Measurements from ENCODE around the gene ALG12. TPM values are rescaled to one million over a fixed set of nuclear protein-coding genes. Genes with fewer than 3 reads are reported as not detected.

Gene ALG12
- total and polyA plus RNA-seq, 2 of the 13 experiments (the other 11 are each of a cell fraction or from before 2014, with no cell fraction given): 7.8 to 15.8 TPM

GRCh38 chr22:49960159-49961004 lies 42.1 kb upstream of the ALG12 start, which contains the start of gene PIM3 (continued):
- TF ChIP-seq GPBP1L1 (CRISPR knock-in tag; IDR thresholded peaks at IDR 0.05): no peak
- TF ChIP-seq BHLHE40 (IDR thresholded peaks at IDR 0.05; ENCODE audit: low read length): peak; percentile 69
- peak; percentile 97 for TF ChIP-seq HNRNPH1 (optimal IDR thresholded peaks at IDR 0.05; ENCODE audit: low read depth, low read length)
- peak; percentile 68; the same call in 1 of the 2 replicates for TF ChIP-seq MTF2 (CRISPR knock-in tag; IDR thresholded peaks at IDR 0.05; ENCODE audit: borderline replicate concordance)
- 0 out of 2 replicates have a peak, but pooled peaks have one; percentile 56 for TF ChIP-seq GMEB2 (CRISPR knock-in tag; IDR thresholded peaks at IDR 0.05; ENCODE audit: low read depth)
- TF ChIP-seq STAT5B (CRISPR knock-in tag; IDR thresholded peaks at IDR 0.05): no peak
- TF ChIP-seq ZNF878 (CRISPR knock-in tag; IDR thresholded peaks at IDR 0.05): peak; percentile 80; the same call in 1 of the 2 replicates
- no peak for TF ChIP-seq AFF4 (CRISPR knock-in tag; IDR thresholded peaks at IDR 0.05)
- 0 out of 2 replicates have a peak, but pooled peaks have one; percentile 24 for TF ChIP-seq NFKBIZ (CRISPR knock-in tag; IDR thresholded peaks at IDR 0.05)
- TF ChIP-seq MTF1 (CRISPR knock-in tag; IDR thresholded peaks at IDR 0.05): peak; percentile 60; the same call in 1 of the 2 replicates
- TF ChIP-seq THAP8 (CRISPR knock-in tag; IDR thresholded peaks at IDR 0.05; ENCODE audit: borderline replicate concordance): no peak
- no peak for TF ChIP-seq NR1H2 (CRISPR knock-in tag; IDR thresholded peaks at IDR 0.05; ENCODE audit: borderline replicate concordance, low read depth)
- TF ChIP-seq YY1 (IDR thresholded peaks at IDR 0.05; ENCODE audit: insufficient read depth, insufficient replicate concordance, low read depth, low read length): peak; percentile 47
- no peak for TF ChIP-seq SP1 (IDR thresholded peaks at IDR 0.05)
- TF ChIP-seq SP1 (CRISPR knock-in tag; IDR thresholded peaks at IDR 0.05): peak; percentile 84
- peak; percentile 38 for TF ChIP-seq PHF8 (CRISPR knock-in tag; IDR thresholded peaks at IDR 0.05)
- TF ChIP-seq HOXA3 (CRISPR knock-in tag; IDR thresholded peaks at IDR 0.05): peak; percentile 52
- TF ChIP-seq CEBPZ (IDR thresholded peaks at IDR 0.05; ENCODE audit: low read length): no peak
- TF ChIP-seq CBX1 (IDR thresholded peaks at IDR 0.05; ENCODE audit: low read depth): peak; percentile 5
